Activated B cell treated with CpG ODN at 0.5 μM for 24 hours (primary cell): ENCODE results near the gene C3orf70. TPM values are rescaled to one million over a fixed set of nuclear protein-coding genes. Genes with fewer than 3 reads are reported as not detected.

Experiments used
- ATAC-seq: fragments of 200-7000 bp; cut with Tn5 transposase; one replicate; pipeline ENCODE4 v1.10.0; 2021; ENCODE audit warnings: low read depth, mild to moderate bottlenecking, moderate library complexity
- CTCF ChIA-PET: fragments of 350-600 bp; sonication (Branson Sonifier 250); formaldehyde crosslinking; loops from one replicate; lab custom pipeline; 2021; ENCODE audit warnings: antibody characterized with exemption; lab: Charles Lee
- POLR2A ChIA-PET: fragments of 350-600 bp; sonication (Branson Sonifier 250); formaldehyde crosslinking; loops from one replicate; lab custom pipeline; 2021; ENCODE audit warnings: antibody characterized with exemption; lab: Charles Lee
- DNase-seq: peaks from one replicate; pipeline ENCODE4 v3.0.0; 2022
- H3K27ac Mint-ChIP-seq: one replicate; pipeline ENCODE4 v1.8.0; 2020; ENCODE audit warnings: mixed read lengths
- H3K27me3 Mint-ChIP-seq: one replicate; pipeline ENCODE4 v1.8.0; 2021; ENCODE audit warnings: mixed read lengths
- H3K36me3 Mint-ChIP-seq: one replicate; pipeline ENCODE4 v1.8.0; 2021; ENCODE audit warnings: low read depth, mixed read lengths
- H3K4me1 Mint-ChIP-seq: one replicate; pipeline ENCODE4 v1.8.0; 2021; ENCODE audit warnings: mixed read lengths
- H3K4me3 Mint-ChIP-seq: one replicate; pipeline ENCODE4 v1.8.0; 2020; ENCODE audit warnings: mild to moderate bottlenecking, mixed read lengths
- H3K9me3 Mint-ChIP-seq: one replicate; pipeline ENCODE4 v1.8.0; 2020; ENCODE audit warnings: mixed read lengths
- CTCF ChIP-seq: fragments of 200-600 bp; IDR thresholded peaks from one replicate; pipeline ENCODE4 v1.8.0; 2022; ENCODE audit warnings: antibody characterized with exemption, mild to moderate bottlenecking
- intact Hi-C: fragments of 100-400 bp; cut with micrococcal nuclease; formaldehyde crosslinking; loops from one replicate; pipeline ENCODE4 v1.15.1; 2024
- total RNA-seq: library from RNA; stranded (reverse); gene quantifications from 2 replicates; pipeline ENCODE4 v1.2.3, GENCODE V29; 2022

Gene C3orf70, protein sequence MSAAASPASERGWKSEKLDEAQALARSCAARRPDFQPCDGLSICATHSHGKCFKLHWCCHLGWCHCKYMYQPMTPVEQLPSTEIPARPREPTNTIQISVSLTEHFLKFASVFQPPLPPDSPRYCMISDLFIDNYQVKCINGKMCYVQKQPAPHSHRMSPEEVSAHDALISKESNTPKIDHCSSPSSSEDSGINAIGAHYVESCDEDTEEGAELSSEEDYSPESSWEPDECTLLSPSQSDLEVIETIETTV
- total RNA-seq = not detected in 2 replicates

DNA sequence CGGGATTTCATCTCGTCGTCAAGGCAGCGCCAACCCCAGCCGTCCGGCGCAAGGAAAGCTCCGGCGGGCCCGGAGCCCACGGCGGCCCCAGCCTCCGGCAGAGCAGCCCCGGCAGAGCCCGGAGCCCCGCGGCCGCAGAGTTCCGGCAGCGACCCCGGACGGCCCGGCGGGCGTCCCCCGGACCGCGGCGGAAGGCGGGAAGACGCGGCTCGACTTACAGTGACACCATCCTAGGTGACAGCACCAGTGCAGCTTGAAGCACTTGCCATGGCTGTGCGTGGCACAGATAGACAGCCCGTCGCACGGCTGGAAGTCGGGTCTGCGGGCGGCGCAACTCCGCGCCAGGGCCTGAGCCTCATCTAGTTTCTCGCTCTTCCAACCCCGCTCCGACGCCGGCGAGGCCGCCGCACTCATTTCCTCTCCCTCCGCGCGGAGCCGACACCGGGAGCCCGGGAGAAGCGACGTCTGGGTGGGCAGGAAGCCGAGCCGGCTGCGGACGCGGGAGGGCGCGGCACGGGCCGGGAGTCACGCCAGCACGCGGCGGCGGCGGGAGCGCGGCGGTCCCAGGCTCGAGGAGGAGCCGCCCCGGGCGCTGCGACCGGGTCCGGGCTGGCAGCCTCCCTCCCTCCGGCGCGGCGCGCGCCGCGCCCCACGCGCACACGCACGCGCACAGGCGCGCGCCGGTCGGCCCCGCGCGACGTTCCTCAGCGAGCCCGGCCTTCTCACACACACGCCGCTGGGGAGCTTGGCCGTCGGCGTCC is at the start of gene C3orf70:
Gene C3orf70 (minus strand): TSS at position 651 of the 761 bp plus-strand sequence. CDS start 237 bp downstream, at position 414.
- peak; percentile 19 for DNase-seq
- H3K36me3 Mint-ChIP-seq = no peaks in the 10 kb centered on the region
- ChIA-PET CTCF (no interaction called here), POLR2A (no interaction called here)
- no peaks in the 10 kb centered on the region for H3K9me3 Mint-ChIP-seq
- TF ChIP-seq CTCF = no peak
- peaks cover 24% of the 10 kb centered on the region for H3K27me3 Mint-ChIP-seq
- peak within 1 kb of the TSS; percentile 15 for H3K27ac Mint-ChIP-seq
- ATAC-seq = peak; percentile 49
- peak within 1 kb of the TSS; percentile 78 for H3K4me3 Mint-ChIP-seq
- peaks cover 6% of the 10 kb centered on the region for H3K4me1 Mint-ChIP-seq
- intact Hi-C loops = no loop called here

- Mint-ChIP-seq H3K4me1 (no peaks in the 10 kb centered on the region), H3K4me3 (no peak overlapping the region), H3K9me3 (peaks cover 5% of the 10 kb centered on the region), H3K36me3 (no peaks in the 10 kb centered on the region), H3K27me3 (no peaks in the 10 kb centered on the region), H3K27ac (no peak overlapping the region)
- ChIA-PET POLR2A (no interaction called here), CTCF (no interaction called here)
- ATAC-seq (no peak), DNase-seq (no peak)
- intact Hi-C loops = no loop called here
- no peak for TF ChIP-seq CTCF
Measured at GRCh38 chr3:185200639-185201038, 47.8 kb upstream of the C3orf70 start.

- H3K27ac Mint-ChIP-seq = no peak overlapping the region
- H3K27me3 Mint-ChIP-seq = no peaks in the 10 kb centered on the region
- no peaks in the 10 kb centered on the region for H3K36me3 Mint-ChIP-seq
- H3K4me3 Mint-ChIP-seq = no peak overlapping the region
- H3K4me1 Mint-ChIP-seq = no peaks in the 10 kb centered on the region
- intact Hi-C loops = no loop called here
- DNase-seq (no peak), ATAC-seq (no peak)
- no peak for TF ChIP-seq CTCF
- CTCF ChIA-PET = no interaction called here
- H3K9me3 Mint-ChIP-seq = peaks cover 9% of the 10 kb centered on the region
- POLR2A ChIA-PET = no interaction called here
Measured at GRCh38 chr3:185199671-185200070, 46.8 kb upstream of the C3orf70 start.

DNA sequence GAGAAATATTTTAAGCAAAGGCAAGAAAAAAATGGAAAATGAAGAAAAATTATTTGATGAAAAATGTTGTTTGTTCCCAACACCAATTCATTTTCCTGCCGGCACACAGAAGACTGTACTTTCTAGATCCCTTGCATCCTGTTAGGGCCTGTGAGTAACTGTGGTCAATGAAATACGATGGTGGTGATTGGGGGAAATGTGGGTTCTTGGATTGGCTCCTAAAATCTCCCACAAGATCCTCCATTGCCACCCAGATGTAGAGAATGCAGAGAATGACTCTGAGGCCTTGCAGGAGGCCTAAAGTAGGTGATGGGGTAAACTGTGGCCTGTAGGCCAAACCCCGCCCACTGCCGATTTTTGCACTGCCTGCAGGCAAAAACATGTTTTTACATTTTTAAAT is 46.3 kb upstream of the C3orf70 start:
- ATAC-seq = no peak
- Mint-ChIP-seq H3K4me1 (no peaks in the 10 kb centered on the region), H3K36me3 (no peaks in the 10 kb centered on the region), H3K27ac (no peak overlapping the region), H3K27me3 (no peaks in the 10 kb centered on the region), H3K9me3 (peaks cover 9% of the 10 kb centered on the region), H3K4me3 (no peak overlapping the region)
- CTCF ChIA-PET = no interaction called here
- DNase-seq = no peak
- POLR2A ChIA-PET = no interaction called here
- no peak for TF ChIP-seq CTCF
- intact Hi-C loops = no loop called here

- Mint-ChIP-seq H3K36me3 (no peaks in the 10 kb centered on the region), H3K4me3 (no peak overlapping the region), H3K27ac (no peak overlapping the region), H3K27me3 (no peaks in the 10 kb centered on the region), H3K9me3 (peaks cover 9% of the 10 kb centered on the region), H3K4me1 (no peaks in the 10 kb centered on the region)
- ATAC-seq (no peak), DNase-seq (no peak)
- TF ChIP-seq CTCF = no peak
- intact Hi-C loops = no loop called here
- CTCF ChIA-PET = no interaction called here
- POLR2A ChIA-PET = no interaction called here
Measured at GRCh38 chr3:185197068-185197467, 44.2 kb upstream of the C3orf70 start.
